HFF-Myc (cell line): Measurements from ENCODE around the gene ARL4C.
"Not testable (repeated sequence)": the region's sequence is repeated elsewhere in the genome, so short reads cannot be mapped to it uniquely, and the experiment has no call there.

Experiments used
- DNase-seq: peaks from one replicate; pipeline ENCODE4 v3.0.0-alpha.2; 2011; ENCODE audit warnings: low read depth; ENCODE audit errors: extremely low read depth
- H3K4me3 ChIP-seq: replicated peaks from 2 replicates; pipeline ENCODE4 v1.5.1; 2011; ENCODE audit warnings: low read depth, mild to moderate bottlenecking, control low read depth, low read length
- CTCF ChIP-seq: IDR thresholded peaks from 2 replicates; pipeline ENCODE4 v1.5.1; 2012; ENCODE audit warnings: mild to moderate bottlenecking, low read depth, low read length, control low read depth; ENCODE audit errors: missing control alignments

Gene ARL4C

GRCh38 chr2:234464291-234464645, 32.6 kb downstream of the ARL4C start:
- H3K4me3 ChIP-seq, result no peak overlapping the region
- TF ChIP-seq CTCF, result no peak
- no peak for DNase-seq

GRCh38 chr2:234463626-234464290, 33.1 kb downstream of the ARL4C start:
- DNase-seq, result no peak
- TF ChIP-seq CTCF, result no peak
- no peak overlapping the region for H3K4me3 ChIP-seq

- H3K4me3 ChIP-seq, result no peak overlapping the region
- no peak for DNase-seq
- no peak for TF ChIP-seq CTCF
These were observed 34.5 kb downstream of the ARL4C start for GRCh38 chr2:234462218-234462992.

- no peak overlapping the region for H3K4me3 ChIP-seq
- DNase-seq, result no peak
- TF ChIP-seq CTCF, result no peak
These were observed 37.4 kb downstream of the ARL4C start for GRCh38 chr2:234459401-234460009.

- no peak for TF ChIP-seq CTCF
These were observed 38.4 kb downstream of the ARL4C start for GRCh38 chr2:234458466-234458865.

GRCh38 chr2:234457421-234457820, 39.5 kb downstream of the ARL4C start:
- no peak overlapping the region for H3K4me3 ChIP-seq
- DNase-seq, result no peak
- TF ChIP-seq CTCF, result no peak

More at GRCh38 chr2:234458466-234458865, 38.4 kb downstream of the ARL4C start:
- H3K4me3 ChIP-seq, result no peak overlapping the region
- no peak for DNase-seq

GRCh38 chr2:234455246-234455645, 41.6 kb downstream of the ARL4C start:
- not testable (repeated sequence) for H3K4me3 ChIP-seq, DNase-seq
